Glomerular visceral epithelial cell (primary cell): Measurements from ENCODE around the gene COQ7.

Experiments
- DNase-seq: peaks from one replicate; pipeline ENCODE4 v3.0.0-alpha.2; 2016; ENCODE audit errors: extremely low spot score

The COQ7 gene

GRCh38 chr16:19067349-19068236 lies at the start of gene COQ7:
TSS of gene COQ7 (plus strand) at chr16:19067614. CDS start at chr16:19067665, 51 bp downstream.
- DNase-seq = peak; percentile 100

DNA sequence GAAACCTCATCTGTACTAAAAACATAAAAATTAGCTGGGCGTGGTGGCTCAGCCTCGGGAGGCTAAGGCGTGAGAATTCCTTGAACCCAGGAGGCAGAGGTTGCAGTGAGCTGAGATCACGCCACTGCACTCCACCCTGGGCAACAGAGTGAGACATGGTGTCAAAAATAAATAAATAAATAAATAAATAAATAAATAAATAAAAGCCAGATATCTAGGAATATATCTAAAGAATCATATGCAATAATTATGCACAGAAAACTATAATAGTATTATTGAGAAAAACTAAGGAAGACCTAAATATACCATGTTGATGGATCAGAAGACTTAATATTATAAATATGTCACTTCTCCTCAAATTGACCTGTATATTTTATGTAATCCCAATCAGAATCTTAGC lies 46.7 kb upstream of the COQ7 start:
- no peak for DNase-seq

DNA sequence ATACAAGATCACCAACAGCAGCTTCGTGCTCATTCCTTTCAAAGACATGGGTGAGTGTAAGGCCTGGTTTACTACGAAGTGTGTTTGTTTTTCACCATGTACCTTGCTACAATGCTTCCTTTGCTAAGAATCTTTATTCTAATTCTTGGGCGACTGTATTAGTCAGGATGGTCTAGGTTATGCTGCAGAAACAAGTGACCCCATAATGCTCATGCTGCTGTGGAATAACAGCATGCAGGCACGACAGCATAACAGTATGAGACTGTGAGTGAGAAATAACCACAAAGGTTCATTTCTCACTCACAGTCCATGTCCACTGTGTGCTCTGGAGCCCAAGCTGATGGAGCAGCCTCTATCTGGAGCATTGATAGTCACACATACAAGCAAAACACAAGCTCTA lies 45.7 kb upstream of the COQ7 start:
- no peak for DNase-seq

DNA sequence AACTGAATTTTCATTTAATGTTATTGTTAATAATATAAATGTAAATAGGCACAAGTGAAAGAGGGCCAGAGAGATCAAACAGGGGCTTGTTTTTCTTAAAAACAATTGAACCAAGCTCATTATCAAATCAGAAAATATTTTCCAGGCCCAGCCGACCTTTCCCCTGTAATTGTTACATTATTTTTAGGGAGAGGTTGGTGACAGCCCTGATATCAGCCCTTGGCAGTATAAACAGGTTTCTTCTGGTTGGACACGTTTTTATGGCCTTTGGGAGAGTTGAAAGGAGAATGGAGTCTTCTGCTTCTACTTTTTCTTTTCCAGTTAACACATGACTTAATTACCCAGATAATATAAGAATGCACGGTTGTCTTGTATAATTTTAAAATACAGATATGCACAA lies 40.0 kb upstream of the COQ7 start:
- no peak for DNase-seq

DNA sequence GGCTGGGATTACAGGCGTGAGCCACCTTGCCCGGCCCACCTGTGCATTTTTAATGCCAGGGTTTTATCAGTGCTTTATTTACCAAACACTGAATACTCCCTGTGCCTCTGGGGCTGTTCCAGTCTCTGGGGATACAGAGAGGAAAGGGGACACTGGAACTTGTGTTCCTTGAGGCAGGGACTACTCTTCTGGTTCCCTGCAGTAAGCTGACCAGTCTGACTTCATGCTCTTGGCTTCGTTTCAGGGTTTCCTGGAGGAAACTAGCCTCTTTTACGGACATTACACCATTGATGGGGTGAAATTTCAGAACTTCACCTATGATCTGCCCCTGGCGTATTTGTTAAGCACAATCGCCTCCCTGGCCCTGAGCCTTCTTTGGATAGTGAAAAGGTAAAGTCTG lies 37.4 kb upstream of the COQ7 start:
- no peak for DNase-seq

- no peak for DNase-seq
These were observed 35.7 kb upstream of the COQ7 start for GRCh38 chr16:19031738-19032137.

GRCh38 chr16:19033761-19034160 lies 33.7 kb upstream of the COQ7 start:
- DNase-seq = no peak

DNA sequence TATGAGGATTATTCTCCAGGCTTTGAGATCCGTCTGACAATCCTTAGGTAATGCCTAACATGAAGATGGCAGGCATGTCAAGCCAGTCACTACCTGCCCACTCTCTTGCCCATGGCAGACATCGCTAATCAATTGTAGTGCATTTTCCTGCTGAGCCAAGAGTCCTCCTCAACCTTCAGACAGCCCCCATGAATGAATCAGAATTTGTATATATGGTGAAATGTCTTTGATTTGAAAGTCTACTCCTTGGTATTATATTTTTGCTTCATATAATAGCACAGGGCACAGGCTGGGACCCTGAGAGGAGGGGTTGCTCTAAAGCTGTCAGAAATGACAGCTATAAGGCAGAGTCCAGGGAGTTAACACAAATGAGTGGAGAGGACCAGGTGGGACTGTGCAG lies 27.0 kb upstream of the COQ7 start:
- DNase-seq = no peak

- no peak for DNase-seq
These were observed 22.6 kb upstream of the COQ7 start for GRCh38 chr16:19044769-19045168.

DNA sequence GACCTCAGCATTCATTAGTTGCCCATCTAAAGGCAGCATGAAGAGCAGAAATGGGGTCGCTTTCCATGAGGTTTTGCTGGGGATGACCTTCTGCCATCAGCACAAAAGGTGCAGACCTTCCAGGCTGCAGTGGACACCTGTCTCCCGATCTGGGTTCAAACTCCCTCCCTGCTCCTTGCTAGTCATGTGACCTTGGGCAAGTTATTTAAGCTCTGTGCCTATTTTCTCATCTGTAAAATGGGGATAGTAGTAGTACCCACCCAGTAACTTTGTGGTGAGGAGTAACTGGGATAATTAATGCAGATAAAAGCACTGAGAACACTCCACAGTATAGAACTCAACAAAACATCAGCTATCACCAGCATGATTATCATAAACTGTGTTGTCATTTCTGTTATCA lies 21.4 kb upstream of the COQ7 start:
- no peak for DNase-seq

- no peak for DNase-seq
These were observed 4.7 kb upstream of the COQ7 start for GRCh38 chr16:19062706-19063105.

DNA sequence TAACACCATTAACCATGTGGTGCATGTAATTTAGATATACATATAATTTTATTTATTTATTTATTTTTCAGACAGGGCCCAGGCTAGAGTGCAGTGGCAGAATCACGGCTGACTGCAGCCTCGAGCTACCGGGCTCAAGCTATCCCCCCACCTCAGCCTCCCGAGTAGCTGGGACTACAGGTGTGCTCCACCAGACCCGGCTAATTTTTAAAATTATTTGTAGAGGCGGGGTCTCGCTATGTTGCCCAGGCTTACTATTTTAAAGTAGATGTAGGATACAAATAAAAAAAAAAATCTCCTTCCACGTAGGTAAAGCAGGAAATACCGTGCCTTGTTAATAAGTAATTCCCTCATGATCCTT lies 446 bp upstream of the COQ7 start:
- DNase-seq = no peak

DNA sequence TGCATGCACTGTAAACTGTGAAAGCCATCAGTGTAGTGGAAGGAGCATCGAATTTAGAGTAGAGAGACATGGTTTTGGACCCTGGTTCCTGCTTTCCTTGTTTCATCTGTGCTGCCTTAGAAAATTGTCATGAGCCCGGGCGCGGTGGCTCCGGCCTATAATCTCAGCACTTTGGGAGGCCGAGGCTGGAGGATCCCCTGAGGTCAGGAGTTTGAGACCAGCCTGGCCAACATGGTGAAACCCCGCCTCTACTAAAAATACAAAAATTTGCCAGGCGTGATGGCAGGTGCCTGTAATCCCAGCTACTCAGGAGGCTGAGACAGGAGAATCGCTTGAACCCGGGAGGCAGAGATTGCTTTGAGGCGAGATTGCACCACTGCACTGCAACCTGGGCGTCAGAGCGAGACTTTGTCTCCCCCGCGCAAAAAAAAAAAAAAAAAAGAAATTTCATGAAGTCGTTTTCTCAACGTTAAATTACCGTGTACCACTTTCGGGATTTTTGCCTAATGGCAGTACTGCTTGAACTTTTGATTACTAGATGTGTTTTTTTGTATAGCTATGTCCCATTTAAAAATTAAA lies 912 bp downstream of the COQ7 start:
- DNase-seq = no peak

- peak; percentile 56 for DNase-seq
These were observed 4.7 kb downstream of the COQ7 start for GRCh38 chr16:19071811-19072777.

GRCh38 chr16:19073344-19073743 lies 5.9 kb downstream of the COQ7 start:
- DNase-seq = no peak

DNA sequence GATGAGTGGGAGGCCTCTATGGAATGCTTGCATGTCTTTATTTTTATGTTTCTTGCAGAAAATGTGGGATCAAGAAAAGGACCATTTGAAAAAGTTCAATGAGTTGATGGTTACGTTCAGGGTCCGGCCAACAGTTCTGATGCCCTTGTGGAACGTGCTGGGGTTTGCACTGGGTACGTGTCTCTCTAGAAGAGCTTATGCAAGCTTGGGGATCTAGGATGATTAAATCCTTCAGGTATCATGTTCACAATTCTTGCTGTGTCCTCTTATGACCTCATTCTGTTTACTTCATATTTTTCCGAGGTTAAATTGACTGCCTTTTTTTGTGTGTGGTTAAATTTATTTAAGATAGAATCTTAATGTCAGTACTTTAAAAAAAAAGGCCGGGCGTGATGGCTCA lies 6.4 kb downstream of the COQ7 start:
- DNase-seq = no peak

- DNase-seq = no peak
These were observed 8.1 kb downstream of the COQ7 start for GRCh38 chr16:19075511-19075910.

DNA sequence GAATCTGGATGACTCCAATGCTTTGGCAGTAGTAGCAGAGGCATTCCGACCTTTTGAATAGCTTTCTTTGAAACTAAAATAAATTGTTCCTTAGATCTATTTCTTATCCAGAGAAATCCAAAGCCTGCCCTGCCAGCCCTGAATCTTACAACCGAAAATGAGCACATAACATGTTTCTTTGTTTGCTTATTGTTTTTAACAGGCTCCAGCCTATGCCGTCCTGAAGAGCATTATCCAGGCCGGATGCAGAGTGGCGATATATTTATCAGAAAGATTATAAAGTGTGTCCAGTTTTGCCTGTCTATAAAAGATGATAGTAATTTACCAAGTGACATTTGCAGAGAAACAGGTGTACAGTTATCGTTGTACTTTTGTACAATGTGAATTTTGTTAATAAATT lies 10.5 kb downstream of the COQ7 start:
- DNase-seq = no peak

- no peak for DNase-seq
These were observed 16.3 kb downstream of the COQ7 start for GRCh38 chr16:19083670-19084069.

DNA sequence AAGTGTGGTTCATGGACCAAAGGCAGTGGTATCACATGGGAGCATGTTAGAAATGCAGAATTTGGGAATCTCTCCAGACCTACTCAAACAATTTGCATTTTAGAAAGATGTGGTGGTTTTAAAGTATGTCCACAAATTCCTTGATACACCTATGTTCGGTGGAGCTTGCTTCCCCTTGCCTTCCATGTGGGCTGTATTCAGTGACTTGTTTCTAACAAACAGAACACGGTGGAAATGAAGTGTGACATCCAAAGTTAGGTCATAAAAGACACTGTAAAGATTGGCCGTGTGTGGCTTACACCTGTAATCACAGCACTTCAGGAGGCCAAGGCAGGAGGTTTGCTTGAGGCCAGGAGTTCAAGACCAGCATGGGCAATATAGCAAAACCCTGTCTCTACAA lies 16.7 kb downstream of the COQ7 start:
- DNase-seq = no peak

- no peak for DNase-seq
These were observed 17.5 kb downstream of the COQ7 start for GRCh38 chr16:19084879-19085278.

DNA sequence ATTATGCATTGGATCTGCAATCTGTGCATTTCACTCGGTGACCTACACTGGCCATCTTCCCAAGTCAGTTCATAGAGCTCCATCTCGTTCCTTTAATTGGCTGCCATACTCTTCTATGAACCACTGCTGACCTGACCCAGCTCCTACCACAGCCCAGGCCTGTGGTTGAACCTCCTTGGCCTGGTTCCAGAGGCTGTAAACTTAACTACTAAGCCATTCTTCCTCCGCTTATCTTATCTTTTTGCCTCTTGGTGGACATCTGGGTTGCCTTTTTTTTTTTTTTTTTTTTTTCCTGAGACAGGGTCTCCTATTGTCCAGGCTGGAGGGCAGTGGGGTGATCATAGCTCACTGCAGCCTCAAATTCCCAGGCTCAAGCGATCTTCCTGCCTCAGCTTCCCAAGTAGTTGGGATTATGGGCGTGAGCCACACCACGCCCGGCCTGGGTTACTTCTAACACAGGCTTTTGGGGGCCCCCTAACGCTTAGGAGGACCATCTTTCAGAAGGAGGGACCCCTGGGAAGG lies 18.3 kb downstream of the COQ7 start:
- peak; percentile 29 for DNase-seq
